ENCODE results near the gene CTNNA2.

The CTNNA2 gene

GRCh38 chr2:80438686-80439085, 925.8 kb downstream of the CTNNA2 start:
- no peak for DNase-seq

- no peak for DNase-seq
Observed at GRCh38 chr2:80454628-80455027, 941.8 kb downstream of the CTNNA2 start.

DNA sequence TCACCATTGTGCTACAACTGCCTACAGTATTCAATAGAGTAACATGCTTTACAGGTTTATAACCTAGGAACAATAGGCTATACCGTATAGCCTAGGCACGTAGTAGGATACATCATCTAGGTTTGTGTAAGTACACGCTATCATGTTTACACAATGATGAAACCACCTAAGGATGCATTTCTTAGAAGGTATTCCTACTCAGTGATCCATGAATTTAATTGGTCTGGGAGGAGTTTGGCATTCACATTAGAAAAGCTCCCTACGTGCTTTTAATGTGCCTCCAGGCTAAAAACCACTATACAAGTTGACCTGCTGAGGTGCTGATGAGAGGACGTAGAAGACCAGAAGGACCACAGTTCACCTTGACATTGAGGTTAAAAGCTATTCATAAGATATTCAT, 946.2 kb downstream of the CTNNA2 start:
- DNase-seq = no peak

GRCh38 chr2:80461505-80462197, 948.8 kb downstream of the CTNNA2 start:
- DNase-seq = no peak

GRCh38 chr2:80462654-80463053, 949.8 kb downstream of the CTNNA2 start:
- DNase-seq = no peak

DNA sequence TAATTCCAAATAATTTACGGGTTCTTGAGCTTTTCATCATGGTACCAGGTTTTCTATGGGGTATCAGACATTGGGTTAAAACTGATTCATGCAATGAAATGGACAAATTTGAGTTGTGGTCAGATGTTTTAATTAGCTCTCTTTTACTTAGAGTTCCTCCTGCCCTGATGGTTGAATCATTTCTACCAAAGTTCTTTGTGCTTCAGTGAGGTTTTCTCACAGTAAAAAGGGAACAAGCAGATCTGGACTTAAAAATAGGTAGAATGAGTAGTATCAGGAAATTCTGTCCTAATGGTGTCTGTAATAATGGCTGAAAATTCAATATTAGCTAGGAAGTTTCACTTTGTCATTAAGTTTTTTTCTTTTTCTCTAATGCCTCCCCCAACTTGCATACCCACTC, 951.4 kb downstream of the CTNNA2 start:
- DNase-seq = no peak

- no peak for DNase-seq
Observed at GRCh38 chr2:80467262-80467811, 954.5 kb downstream of the CTNNA2 start.

- no peak for DNase-seq
Observed at GRCh38 chr2:80469428-80469827, 956.6 kb downstream of the CTNNA2 start.

- DNase-seq = no peak
Observed at GRCh38 chr2:80473069-80473468, 960.2 kb downstream of the CTNNA2 start.

DNA sequence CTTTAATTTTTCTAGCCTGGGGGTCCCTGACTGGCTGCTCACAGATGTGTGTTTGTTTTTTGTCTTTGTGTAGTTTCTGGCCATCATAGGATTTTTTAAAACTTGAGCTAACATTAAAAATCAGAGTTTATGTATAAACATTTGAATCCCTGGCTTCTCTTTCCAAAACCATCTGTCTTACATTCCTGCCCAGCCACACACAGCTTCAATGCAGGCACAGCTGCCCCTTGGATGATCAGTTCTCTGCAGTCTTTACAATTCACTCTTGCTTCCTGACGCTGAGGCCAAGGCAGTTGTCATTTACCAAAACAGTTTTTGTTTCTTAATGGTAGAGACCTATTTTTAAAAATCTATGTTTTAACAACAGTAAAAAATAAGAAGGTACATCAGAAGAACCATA, 960.9 kb downstream of the CTNNA2 start:
- no peak for DNase-seq

- DNase-seq = no peak
Observed at GRCh38 chr2:80475970-80476369, 963.1 kb downstream of the CTNNA2 start.

DNA sequence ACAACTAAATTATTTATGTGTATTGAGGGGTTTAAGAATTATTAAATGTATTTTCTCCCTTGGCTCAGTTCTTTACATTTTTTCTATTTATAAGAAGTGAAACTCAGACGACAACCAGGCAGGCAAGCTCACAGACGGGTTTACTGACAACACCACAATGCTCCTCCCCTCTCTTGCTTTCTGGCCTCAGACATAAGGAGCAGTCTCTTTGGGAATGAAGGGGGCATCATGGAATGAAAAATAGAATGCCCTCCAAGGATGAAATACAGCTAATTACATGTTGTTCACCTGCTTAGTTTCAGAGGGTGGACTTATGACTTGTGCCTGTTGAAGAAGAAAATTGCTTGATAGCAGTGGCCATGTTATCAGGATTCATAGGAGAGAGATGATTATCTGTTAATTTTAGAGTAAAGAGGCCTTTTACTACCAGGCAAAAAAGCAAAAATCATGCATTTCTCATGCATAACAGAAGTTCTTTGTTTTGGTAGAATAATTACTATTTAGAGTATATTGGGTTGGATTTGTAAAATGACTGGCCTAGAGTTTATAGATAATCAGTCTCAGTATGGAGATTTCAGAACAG, 963.8 kb downstream of the CTNNA2 start:
- DNase-seq = no peak

DNA sequence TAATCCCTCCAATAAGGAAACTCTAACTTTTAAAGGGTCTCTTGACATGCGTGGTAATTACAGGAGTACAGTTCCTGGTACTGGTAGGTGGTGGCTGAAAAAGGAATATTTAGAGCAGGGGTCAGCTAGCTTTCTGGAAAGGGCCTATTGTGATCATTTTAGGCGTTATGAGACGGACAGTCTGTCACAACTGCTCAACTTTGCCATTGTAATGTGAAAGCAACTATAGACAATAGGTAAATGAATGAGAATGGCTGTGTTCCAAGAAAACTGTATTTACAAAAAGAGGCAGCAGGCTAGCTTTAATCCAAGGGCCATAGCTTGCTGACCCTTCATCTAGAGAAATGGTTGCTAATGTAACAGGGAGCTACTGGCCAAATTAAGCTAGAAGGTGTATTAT, 969.4 kb downstream of the CTNNA2 start:
- DNase-seq = no peak

DNA sequence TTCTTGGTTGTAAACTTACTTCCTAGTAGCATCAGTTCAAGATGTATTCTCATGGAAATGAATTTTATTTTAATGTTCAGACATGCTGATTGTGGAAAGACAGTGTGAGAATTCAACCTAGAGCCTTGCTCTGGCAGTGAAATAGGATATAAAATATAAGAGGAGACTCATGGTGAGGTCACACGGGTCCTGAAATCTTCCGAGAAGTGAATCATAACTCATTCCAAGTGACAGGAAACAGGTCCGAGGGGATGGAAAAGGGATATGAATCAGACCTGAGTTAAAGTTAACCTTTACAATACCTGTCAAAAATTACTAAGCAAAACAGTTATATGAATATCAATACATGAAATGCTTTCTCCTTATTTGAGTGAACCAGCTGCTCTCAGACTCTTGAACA, 976.9 kb downstream of the CTNNA2 start:
- no peak for DNase-seq

- DNase-seq = no peak
Observed at GRCh38 chr2:80490964-80491363, 978.1 kb downstream of the CTNNA2 start.

DNA sequence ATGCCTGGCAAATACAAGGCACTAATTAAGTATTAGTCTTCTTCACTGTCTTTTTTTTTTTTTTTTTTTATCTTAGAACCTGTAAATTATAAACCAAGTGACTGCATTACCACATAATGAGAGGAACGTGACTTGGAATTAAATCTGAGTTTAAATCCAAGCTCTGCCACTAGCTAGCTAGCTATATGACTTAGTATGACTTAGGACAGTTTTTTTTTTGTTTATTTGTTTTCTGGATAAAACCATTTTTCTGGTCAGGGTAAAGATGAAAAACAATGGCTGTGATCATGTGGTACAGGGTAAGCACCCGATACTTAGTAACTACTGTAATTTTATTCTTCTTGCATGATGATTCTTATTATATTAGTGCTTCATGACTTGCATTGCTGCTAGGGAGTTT, 983.5 kb downstream of the CTNNA2 start:
- no peak for DNase-seq

DNA sequence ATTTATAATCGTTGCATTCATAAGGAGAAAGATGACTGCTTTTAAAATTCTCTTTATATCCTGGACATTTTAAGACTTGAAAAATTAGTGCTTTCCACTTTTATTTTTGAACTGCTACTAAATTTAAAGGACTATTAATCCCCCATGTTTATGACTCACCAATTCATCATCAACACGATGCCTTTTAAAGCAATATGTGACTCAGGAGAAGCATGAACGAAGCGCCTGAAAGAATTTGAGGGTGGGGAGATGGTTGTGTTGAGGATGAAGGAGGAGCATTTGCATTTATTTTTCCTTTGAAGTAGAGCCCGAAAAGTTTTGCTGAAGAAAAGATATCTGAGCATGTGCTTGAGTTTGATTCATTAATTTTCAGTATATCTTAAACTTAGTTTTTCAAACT, 983.9 kb downstream of the CTNNA2 start:
- DNase-seq = no peak

DNA sequence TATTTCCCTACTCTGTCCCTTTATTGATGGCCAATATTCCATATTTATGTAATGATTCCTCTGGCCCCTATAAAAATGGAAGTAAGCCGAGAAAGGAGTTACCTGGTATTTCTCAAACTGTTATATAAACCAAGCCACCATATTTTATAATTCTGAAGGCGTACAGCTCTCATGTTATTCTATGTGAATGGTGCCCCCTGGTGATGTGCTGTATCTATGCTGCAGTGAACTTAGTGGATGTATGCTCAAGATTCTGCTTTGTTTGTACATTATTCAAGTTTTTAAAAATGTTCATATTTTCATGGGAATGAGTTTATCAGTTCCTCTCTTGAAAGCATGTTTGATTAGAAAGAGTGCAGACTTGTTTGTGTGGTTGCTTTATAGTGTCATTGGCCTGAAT, 986.2 kb downstream of the CTNNA2 start:
- no peak for DNase-seq

DNA sequence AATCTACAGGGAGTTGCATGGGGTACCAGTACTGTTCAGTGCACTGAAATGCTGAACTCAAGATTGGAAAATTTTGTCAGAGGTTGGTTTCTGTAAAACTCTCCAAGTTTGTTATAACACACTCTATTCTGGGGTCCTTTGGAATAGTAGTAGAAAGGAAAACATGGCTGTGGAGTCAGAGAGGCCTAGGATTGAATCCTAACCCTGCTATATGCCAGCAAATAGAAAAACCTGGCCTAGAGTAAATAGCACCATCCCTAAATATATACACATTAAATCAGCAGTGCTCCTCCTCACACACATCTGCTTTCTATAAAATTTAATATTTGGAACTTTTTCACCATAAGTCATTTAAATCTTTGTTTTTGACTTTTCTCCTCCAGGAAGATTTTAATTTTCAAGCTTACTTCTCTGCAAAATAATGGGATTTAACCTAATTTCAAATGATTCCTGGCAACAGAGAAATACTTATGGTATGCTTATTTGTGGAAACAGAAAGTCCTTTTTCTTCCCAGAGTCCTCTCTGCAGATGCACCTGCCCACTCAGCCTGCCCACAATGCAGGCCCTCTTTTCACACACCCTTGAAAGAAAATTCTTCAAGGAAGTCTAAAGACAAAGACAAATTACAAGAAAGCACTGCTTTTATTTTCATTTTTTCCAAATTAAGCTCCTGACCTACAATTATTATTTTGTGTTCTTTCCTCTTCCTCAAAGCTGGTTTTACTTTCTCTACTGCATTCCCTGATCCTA, 989.2 kb downstream of the CTNNA2 start:
- DNase-seq = no peak

GRCh38 chr2:80506563-80506962, 993.7 kb downstream of the CTNNA2 start:
- DNase-seq = no peak

DNA sequence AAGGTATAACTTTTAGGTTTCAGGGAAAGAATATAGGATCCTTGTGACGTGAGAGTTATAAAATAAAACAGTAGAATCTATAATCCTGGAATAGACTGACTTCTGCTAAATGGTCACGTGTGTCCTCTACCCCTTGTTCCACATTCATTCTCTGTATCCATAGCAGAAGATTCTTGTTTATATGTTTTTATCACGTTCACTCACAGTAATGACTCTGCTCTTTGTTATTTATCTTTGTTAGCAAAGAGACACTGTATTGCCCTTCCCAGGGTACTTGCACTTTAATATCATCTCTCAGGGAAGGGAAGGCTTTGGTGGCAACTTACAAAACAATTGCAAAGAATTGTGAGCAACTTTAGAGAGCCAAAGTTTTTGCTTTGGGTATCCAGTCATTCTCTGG, 997.9 kb downstream of the CTNNA2 start:
- no peak for DNase-seq

GRCh38 chr2:80515964-80516363, 1003.1 kb downstream of the CTNNA2 start:
- no peak for DNase-seq

GRCh38 chr2:80517316-80517715, 1004.5 kb downstream of the CTNNA2 start:
- no peak for DNase-seq

- no peak for DNase-seq
Observed at GRCh38 chr2:80519121-80519643, 1006.3 kb downstream of the CTNNA2 start.

Data from T-helper 2 cell (primary cell).